CD1c-positive myeloid dendritic cell (primary cell): ENCODE measurements around the gene SMARCB1.

Source experiments
- DNase-seq: peaks from one replicate; pipeline ENCODE4 v3.0.0-alpha.2; 2016; ENCODE audit errors: extremely low spot score

The SMARCB1 gene

GRCh38 chr22:23884140-23884539 lies 97.4 kb downstream of the SMARCB1 start:
- no peak for DNase-seq
